ENCODE data around the gene ERBB2.

DNA sequence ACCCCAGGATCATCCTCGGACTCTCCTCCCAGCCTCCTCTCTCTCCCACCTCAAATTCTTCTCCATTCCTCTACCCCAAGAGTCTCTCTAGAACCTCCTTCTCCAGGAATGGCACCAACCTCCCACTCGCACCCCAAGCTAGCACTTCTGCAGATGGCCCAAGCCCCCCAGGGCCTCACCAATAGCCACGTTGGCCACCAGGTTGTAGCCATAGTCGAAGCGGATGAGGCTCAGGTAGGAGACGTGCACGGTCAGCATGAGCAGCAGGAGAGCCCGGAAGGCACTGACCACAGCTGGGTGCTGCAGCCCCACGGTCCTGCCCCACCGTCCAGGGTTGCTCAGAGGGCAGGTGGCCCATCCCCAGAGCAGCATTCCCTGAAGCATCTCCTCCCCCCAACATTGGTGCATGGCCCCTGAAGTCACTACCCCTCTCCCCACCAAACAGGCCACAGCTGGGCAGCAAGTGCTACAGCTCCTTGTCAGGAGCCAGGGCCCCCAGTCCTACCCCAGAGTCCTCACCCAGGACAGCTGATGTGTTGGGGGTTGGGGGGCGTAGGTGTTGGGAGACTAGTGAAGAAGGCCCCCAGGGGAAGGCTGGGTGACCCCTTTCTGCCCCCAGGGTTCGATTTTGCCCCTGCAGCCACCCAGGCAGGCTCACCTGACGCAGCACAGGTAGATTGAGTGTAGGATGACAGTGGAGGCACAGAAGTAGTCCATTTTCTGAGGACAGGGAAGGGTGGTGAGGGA is 26.4 kb upstream of the ERBB2 start:
- TF ChIP-seq POLR2AphosphoS5 (IDR thresholded peaks at IDR 0.05) = no peak
- TF ChIP-seq, protein P1, sequence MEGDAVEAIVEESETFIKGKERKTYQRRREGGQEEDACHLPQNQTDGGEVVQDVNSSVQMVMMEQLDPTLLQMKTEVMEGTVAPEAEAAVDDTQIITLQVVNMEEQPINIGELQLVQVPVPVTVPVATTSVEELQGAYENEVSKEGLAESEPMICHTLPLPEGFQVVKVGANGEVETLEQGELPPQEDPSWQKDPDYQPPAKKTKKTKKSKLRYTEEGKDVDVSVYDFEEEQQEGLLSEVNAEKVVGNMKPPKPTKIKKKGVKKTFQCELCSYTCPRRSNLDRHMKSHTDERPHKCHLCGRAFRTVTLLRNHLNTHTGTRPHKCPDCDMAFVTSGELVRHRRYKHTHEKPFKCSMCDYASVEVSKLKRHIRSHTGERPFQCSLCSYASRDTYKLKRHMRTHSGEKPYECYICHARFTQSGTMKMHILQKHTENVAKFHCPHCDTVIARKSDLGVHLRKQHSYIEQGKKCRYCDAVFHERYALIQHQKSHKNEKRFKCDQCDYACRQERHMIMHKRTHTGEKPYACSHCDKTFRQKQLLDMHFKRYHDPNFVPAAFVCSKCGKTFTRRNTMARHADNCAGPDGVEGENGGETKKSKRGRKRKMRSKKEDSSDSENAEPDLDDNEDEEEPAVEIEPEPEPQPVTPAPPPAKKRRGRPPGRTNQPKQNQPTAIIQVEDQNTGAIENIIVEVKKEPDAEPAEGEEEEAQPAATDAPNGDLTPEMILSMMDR (IDR thresholded peaks at IDR 0.05) = no peak

Measured in upper lobe of left lung (tissue), 4 donors.